Mesothelial cell of epicardium (in vitro differentiated cells): Measurements from ENCODE around the gene HDGFL2. TPM values are rescaled to one million over a fixed set of nuclear protein-coding genes. Genes with fewer than 3 reads are reported as not detected.

ENCODE experiments used
- DNase-seq, 2 experiments: peaks; one replicate each; pipeline ENCODE4 v3.0.0; 2021; ENCODE audit warnings: low spot score in 2 of 2; ENCODE audit not compliant: unreplicated experiment in 2 of 2
- H3K27ac Mint-ChIP-seq: 2 replicates; pipeline ENCODE4 v1.8.0; 2021; ENCODE audit warnings: mixed read lengths
- H3K27me3 Mint-ChIP-seq: 2 replicates; pipeline ENCODE4 v1.8.0; 2021; ENCODE audit warnings: low read depth, mixed read lengths
- H3K36me3 Mint-ChIP-seq: 2 replicates; pipeline ENCODE4 v1.8.0; 2021; ENCODE audit warnings: mixed read lengths
- H3K4me1 Mint-ChIP-seq: 2 replicates; pipeline ENCODE4 v1.8.0; 2021; ENCODE audit warnings: mixed read lengths
- H3K4me3 Mint-ChIP-seq: 2 replicates; pipeline ENCODE4 v1.8.0; 2021; ENCODE audit warnings: mild to moderate bottlenecking, moderate library complexity, mixed read lengths
- H3K9me3 Mint-ChIP-seq: 2 replicates; pipeline ENCODE4 v1.8.0; 2021; ENCODE audit warnings: mixed read lengths
- total RNA-seq: library from RNA; stranded (reverse); gene quantifications from 3 replicates; pipeline ENCODE4 v1.2.1, GENCODE V29; 2021
- TF ChIP-seq, protein P1 (sequence below): fragments of 200-600 bp; sonication (generic); IDR thresholded peaks from one replicate; pipeline ENCODE4 v1.5.0; 2021; ENCODE audit warnings: antibody characterized with exemption; ENCODE audit not compliant: unreplicated experiment

Gene HDGFL2
- total RNA-seq, 1 donor from 2014 or later = 91.3 TPM

DNA sequence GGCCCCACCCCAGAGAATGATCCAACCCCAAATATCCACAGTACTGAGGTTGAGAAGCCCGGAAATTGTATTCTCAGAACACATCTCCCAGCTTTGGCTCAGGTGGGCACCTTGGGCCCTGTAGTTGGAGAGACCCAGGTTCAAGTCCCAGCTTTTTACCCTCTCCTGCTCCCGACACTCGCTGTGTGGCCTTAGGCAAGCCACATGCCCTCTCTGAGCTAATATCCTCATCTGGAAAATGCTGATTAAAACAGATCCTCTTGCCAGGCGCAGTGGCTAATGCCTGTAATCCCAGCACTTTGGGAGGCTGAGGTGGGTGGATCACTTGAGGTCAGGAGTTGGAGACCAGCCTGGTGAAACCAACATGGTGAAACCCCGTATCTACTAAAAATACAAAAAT lies 43.6 kb downstream of the HDGFL2 start:
- Mint-ChIP-seq H3K4me3 (no peak overlapping the region), H3K27ac (no peak overlapping the region), H3K36me3 (no peaks in the 10 kb centered on the region), H3K27me3 (peaks cover 2% of the 10 kb centered on the region), H3K4me1 (peaks cover 4% of the 10 kb centered on the region), H3K9me3 (no peaks in the 10 kb centered on the region)
- no peak for DNase-seq
- TF ChIP-seq, protein P1, sequence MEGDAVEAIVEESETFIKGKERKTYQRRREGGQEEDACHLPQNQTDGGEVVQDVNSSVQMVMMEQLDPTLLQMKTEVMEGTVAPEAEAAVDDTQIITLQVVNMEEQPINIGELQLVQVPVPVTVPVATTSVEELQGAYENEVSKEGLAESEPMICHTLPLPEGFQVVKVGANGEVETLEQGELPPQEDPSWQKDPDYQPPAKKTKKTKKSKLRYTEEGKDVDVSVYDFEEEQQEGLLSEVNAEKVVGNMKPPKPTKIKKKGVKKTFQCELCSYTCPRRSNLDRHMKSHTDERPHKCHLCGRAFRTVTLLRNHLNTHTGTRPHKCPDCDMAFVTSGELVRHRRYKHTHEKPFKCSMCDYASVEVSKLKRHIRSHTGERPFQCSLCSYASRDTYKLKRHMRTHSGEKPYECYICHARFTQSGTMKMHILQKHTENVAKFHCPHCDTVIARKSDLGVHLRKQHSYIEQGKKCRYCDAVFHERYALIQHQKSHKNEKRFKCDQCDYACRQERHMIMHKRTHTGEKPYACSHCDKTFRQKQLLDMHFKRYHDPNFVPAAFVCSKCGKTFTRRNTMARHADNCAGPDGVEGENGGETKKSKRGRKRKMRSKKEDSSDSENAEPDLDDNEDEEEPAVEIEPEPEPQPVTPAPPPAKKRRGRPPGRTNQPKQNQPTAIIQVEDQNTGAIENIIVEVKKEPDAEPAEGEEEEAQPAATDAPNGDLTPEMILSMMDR = no peak

DNA sequence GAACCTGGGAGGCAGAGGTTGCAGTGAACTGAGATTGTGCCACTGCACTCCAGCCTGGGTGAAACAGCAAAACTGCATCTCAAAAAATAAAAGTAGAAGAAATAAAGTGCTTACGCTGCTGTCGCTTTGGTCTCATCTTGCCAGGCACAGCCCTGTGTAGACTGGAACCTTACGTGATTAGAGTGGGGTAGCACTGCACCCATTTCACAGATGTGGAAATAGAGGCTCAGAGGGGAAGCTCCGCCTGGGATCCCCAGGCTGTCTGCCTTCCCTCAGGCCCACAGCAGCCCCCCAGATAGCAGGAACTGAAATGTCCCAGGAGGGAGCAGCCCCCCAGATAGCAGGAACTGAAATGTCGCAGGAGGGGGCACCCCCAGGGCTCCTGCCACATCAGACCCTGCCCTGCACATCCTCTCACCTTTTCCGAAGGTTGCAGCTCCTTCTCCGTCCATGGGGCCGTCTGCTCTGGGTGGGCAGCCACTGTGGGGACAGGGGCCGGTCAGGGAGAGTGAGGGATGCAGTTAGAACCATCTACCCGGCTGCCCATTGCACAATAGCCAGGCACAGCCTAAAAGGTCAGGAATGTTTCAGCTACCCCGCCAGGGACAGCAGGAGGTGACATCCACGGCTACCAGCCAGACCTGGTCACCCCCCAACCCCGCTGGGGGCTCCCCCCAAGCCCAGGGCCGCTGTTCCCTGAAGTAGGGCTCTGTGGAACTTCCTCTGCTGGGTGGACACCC lies 44.3 kb downstream of the HDGFL2 start:
- H3K27ac Mint-ChIP-seq = no peak overlapping the region
- peaks cover 4% of the 10 kb centered on the region for H3K4me1 Mint-ChIP-seq
- DNase-seq = no peak
- H3K27me3 Mint-ChIP-seq = peaks cover 2% of the 10 kb centered on the region
- TF ChIP-seq, protein P1 = no peak
- H3K36me3 Mint-ChIP-seq = no peaks in the 10 kb centered on the region
- H3K4me3 Mint-ChIP-seq = no peak overlapping the region
- no peaks in the 10 kb centered on the region for H3K9me3 Mint-ChIP-seq

DNA sequence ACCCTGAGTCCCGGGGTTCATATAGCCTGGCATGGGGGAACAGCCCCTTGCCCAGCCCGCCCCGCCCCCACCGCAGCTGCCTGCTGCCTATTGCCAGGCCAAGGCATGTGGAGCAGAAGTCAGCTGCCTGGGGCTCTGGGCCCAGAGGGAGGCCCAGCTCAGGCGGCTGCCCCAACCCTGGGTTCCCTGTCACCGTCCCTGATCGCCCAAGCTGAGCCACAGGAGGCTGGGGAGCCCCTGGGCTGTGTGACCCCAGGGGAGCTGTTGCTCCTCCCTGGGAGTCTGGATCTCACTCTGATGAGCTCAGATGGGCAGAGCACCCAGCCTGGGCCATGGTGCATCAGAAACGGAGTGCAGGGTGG lies 44.8 kb downstream of the HDGFL2 start:
- DNase-seq = no peak
- H3K27ac Mint-ChIP-seq = no peak overlapping the region
- H3K9me3 Mint-ChIP-seq = no peaks in the 10 kb centered on the region
- no peak overlapping the region for H3K4me3 Mint-ChIP-seq
- H3K27me3 Mint-ChIP-seq = peaks cover 2% of the 10 kb centered on the region
- no peaks in the 10 kb centered on the region for H3K36me3 Mint-ChIP-seq
- peaks cover 4% of the 10 kb centered on the region for H3K4me1 Mint-ChIP-seq
- TF ChIP-seq, protein P1 = no peak

DNA sequence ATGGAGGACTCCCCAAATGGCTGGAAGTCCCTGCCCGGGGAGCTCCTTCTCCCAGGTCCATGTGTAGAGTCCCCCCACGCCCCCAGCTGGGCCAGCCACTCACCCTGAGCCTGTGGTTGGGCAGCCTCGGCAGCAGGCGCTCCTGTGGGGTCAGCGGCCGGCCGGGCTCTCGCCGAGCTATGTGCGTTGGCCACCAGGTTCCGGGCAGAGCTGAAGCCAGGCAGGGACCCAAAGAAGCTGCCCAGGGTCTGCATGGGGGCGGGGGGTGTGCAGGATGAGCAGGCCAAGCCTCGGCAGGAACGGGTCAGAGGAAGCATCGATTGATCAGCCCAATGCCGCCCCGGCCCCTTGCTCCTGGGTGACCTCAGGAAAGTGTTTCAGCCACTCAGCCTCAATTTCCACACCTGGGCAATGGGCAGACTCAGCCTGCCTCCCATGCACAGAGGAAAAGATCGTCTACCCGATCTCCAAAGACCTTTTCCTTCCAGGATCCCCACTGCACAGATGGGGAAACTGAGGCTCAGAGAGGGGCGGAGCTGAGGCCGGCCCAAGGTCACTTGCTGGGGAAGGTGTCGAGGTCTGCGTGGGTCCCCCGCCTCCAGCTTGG lies 45.5 kb downstream of the HDGFL2 start:
- DNase-seq = no peak
- Mint-ChIP-seq H3K36me3 (no peaks in the 10 kb centered on the region), H3K4me3 (no peak overlapping the region), H3K27me3 (peaks cover 2% of the 10 kb centered on the region), H3K4me1 (peaks cover 4% of the 10 kb centered on the region), H3K9me3 (no peaks in the 10 kb centered on the region), H3K27ac (no peak overlapping the region)
- TF ChIP-seq, protein P1 = no peak

DNA sequence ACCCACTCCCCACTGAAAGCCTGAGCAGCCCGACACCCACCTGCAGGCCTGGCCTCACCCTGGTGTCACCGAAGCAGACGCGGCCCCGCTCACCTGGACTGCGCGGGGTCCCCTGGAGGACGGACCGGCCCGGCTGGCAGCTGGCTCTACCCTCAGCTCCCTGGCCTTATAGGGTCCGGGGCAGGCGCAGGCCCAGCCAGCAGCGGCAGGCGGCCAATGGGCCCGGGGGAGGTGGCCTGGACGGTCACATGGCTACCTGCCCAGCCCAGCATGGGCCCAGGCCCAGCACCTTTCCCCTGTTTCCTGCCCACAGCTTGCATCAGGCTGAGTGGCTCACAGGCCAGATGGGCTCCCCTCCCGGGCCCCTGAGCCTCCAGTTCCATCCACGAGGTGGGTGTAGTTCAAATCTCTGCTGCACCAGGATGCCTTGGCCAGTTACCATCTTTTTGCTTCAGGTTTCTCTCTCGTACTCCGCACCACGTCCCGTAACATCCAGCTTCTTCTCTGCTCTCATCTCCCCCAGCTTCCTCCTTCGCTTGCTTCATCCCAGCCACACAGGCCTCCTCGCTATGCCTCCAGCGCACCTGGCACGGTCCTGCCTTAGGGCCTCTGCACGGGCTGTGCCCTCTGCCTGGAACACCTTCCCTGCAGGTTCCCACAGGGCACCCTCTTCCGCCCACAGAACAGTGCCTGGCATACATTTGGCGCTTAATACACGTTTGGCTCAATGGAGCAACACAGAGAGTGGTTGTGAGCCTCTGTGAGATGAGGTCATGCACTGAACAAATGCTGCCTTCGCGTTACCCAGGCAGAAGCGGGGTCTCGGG lies 46.5 kb downstream of the HDGFL2 start, which contains the start of gene PLIN4:
Gene PLIN4 (minus strand): TSS at position 142 of the 827 bp plus-strand sequence. CDS start 214 bp downstream, outside the sequence.
- Mint-ChIP-seq H3K27ac (no peak within 1 kb of the TSS), H3K27me3 (peaks cover 2% of the 10 kb centered on the region), H3K4me3 (no peak within 1 kb of the TSS), H3K9me3 (no peaks in the 10 kb centered on the region), H3K4me1 (peaks cover 4% of the 10 kb centered on the region), H3K36me3 (no peaks in the 10 kb centered on the region)
- no peak for DNase-seq
- TF ChIP-seq, protein P1 = no peak
